ENCODE data around the gene SLC14A1. TPM values are rescaled to one million over a fixed set of nuclear protein-coding genes. Genes with fewer than 3 reads are reported as not detected.

SLC14A1 gene
- total and polyA plus RNA-seq, 2 of the 8 experiments (the other 6 are each of a cell fraction or from before 2014, with no cell fraction given) = 0.18 TPM; not detected in 1

DNA sequence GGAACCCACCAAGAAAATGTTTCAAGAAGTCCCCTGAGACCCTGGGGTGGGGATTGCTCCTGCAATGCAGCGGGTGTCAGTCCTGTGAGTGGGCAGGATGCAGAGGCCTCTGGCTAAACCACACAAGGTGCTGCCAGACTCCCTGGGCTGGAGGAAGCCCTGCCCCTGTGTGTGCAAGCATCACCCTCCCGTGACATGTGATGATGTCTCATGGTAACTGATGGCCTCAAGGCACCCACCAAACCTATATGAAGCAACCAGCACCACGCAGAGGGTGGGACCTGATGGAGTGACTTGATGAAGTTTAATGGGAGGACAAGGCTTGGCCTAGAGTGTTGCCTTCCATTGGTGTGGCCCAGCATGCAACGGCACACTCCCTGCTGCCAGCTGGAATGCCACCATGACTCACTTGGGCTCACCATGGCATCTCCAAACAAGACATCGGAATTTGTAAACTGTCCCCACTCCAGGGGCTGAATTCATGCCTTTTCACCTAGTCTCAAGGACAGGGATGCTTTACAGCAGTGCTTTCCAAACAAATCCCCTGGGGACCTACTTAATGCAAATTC lies 8.7 kb upstream of the SLC14A1 start (continued):
- TF ChIP-seq KDM5A (IDR thresholded peaks at IDR 0.05; ENCODE audit: low read length) (no peak), NRF1 (IDR thresholded peaks at IDR 0.05; ENCODE audit: low read depth, low read length) (no peak), SAP30 (IDR thresholded peaks at IDR 0.05; ENCODE audit: insufficient read depth, insufficient replicate concordance, low read length) (no peak), TCF12 (IDR thresholded peaks at IDR 0.05; ENCODE audit: low read depth, low read length) (no peak), JUN (IDR thresholded peaks at IDR 0.05; ENCODE audit: low read depth, low read length) (no peak), NANOG (IDR thresholded peaks at IDR 0.05; ENCODE audit: insufficient read depth, low read depth, low read length, poor library complexity, severe bottlenecking) (no peak)
